ENCODE measurements around the gene LENG9.
A peak's percentile ranks its signal among the peaks of the same experiment; 100 is the strongest.
"Not testable (repeated sequence)": the region's sequence is repeated elsewhere in the genome, so short reads cannot be mapped to it uniquely, and the experiment has no call there.

The LENG9 gene

GRCh38 chr19:54463531-54464043, at the start of gene LENG9:
TSS of gene LENG9 (minus strand) at chr19:54463778. CDS start at chr19:54463526, 252 bp downstream.
- DNase-seq = peak; percentile 98
- Mint-ChIP-seq H3K27ac (peak within 1 kb of the TSS; percentile 80), H3K36me3 (ENCODE audit: low read depth) (peaks cover 14% of the 10 kb centered on the region), H3K4me1 (peaks cover 35% of the 10 kb centered on the region), H3K9me3 (no peaks in the 10 kb centered on the region), H3K27me3 (peaks cover 19% of the 10 kb centered on the region), H3K4me3 (peak within 1 kb of the TSS; percentile 78)
- peak; percentile 68 for ATAC-seq

GRCh38 chr19:54509200-54509940, 45.8 kb upstream of the LENG9 start:
- H3K27ac Mint-ChIP-seq; H3K36me3 Mint-ChIP-seq (ENCODE audit: low read depth); H3K4me1 Mint-ChIP-seq; H3K4me3 Mint-ChIP-seq; H3K9me3 Mint-ChIP-seq: not testable (repeated sequence)
- ATAC-seq (peak; percentile 72), DNase-seq (peak; percentile 20)
- peaks cover 21% of the 10 kb centered on the region for H3K27me3 Mint-ChIP-seq

GRCh38 chr19:54508487-54508886, 44.9 kb upstream of the LENG9 start:
- H3K27ac Mint-ChIP-seq; H3K4me3 Mint-ChIP-seq; H3K36me3 Mint-ChIP-seq (ENCODE audit: low read depth); DNase-seq; H3K9me3 Mint-ChIP-seq; ATAC-seq; H3K4me1 Mint-ChIP-seq: not testable (repeated sequence)
- peaks cover 21% of the 10 kb centered on the region for H3K27me3 Mint-ChIP-seq

GRCh38 chr19:54507824-54508223, 44.2 kb upstream of the LENG9 start:
- Mint-ChIP-seq H3K4me3 (no peak overlapping the region), H3K27me3 (peaks cover 15% of the 10 kb centered on the region)

GRCh38 chr19:54507038-54507717, 43.6 kb upstream of the LENG9 start:
- DNase-seq; H3K27ac Mint-ChIP-seq; H3K9me3 Mint-ChIP-seq; H3K4me3 Mint-ChIP-seq; H3K36me3 Mint-ChIP-seq (ENCODE audit: low read depth): not testable (repeated sequence)
- Mint-ChIP-seq H3K4me1 (peaks cover 15% of the 10 kb centered on the region), H3K27me3 (peaks cover 15% of the 10 kb centered on the region)
- ATAC-seq = peak; percentile 35

More at GRCh38 chr19:54507824-54508223, 44.2 kb upstream of the LENG9 start:
- Mint-ChIP-seq H3K36me3 (ENCODE audit: low read depth) (no peaks in the 10 kb centered on the region), H3K27ac (no peak overlapping the region), H3K9me3 (no peaks in the 10 kb centered on the region), H3K4me1 (peaks cover 8% of the 10 kb centered on the region)
- no peak for ATAC-seq
- DNase-seq = no peak

- H3K4me1 Mint-ChIP-seq = peaks cover 16% of the 10 kb centered on the region
- no peak overlapping the region for H3K27ac Mint-ChIP-seq
- ATAC-seq (no peak), DNase-seq (no peak)
- H3K36me3 Mint-ChIP-seq (ENCODE audit: low read depth) = no peaks in the 10 kb centered on the region
- H3K4me3 Mint-ChIP-seq = no peak overlapping the region
- no peaks in the 10 kb centered on the region for H3K9me3 Mint-ChIP-seq
- H3K27me3 Mint-ChIP-seq = peaks cover 16% of the 10 kb centered on the region
These were observed 42.5 kb upstream of the LENG9 start for GRCh38 chr19:54506079-54506478.

- H3K4me3 Mint-ChIP-seq; H3K36me3 Mint-ChIP-seq (ENCODE audit: low read depth); H3K9me3 Mint-ChIP-seq; DNase-seq; H3K27ac Mint-ChIP-seq; ATAC-seq: not testable (repeated sequence)
- Mint-ChIP-seq H3K27me3 (peaks cover 18% of the 10 kb centered on the region), H3K4me1 (peaks cover 16% of the 10 kb centered on the region)
These were observed 42.0 kb upstream of the LENG9 start for GRCh38 chr19:54505542-54505941.

- ATAC-seq (peak; percentile 78), DNase-seq (peak; percentile 19)
- Mint-ChIP-seq H3K4me1 (peaks cover 28% of the 10 kb centered on the region), H3K4me3 (peak within 1 kb of the TSS; percentile 29), H3K27ac (no peak within 1 kb of the TSS), H3K27me3 (peaks cover 32% of the 10 kb centered on the region), H3K9me3 (no peaks in the 10 kb centered on the region), H3K36me3 (ENCODE audit: low read depth) (no peaks in the 10 kb centered on the region)
These were observed 39.0 kb upstream of the LENG9 start, which contains the start of gene LAIR2 for GRCh38 chr19:54502518-54503048. TSS of gene LAIR2 (plus strand) at chr19:54502831. CDS start at chr19:54502919, 88 bp downstream.

GRCh38 chr19:54498451-54498772, 34.8 kb upstream of the LENG9 start:
- H3K9me3 Mint-ChIP-seq; DNase-seq; H3K36me3 Mint-ChIP-seq (ENCODE audit: low read depth); ATAC-seq; H3K27ac Mint-ChIP-seq; H3K4me3 Mint-ChIP-seq: not testable (repeated sequence)
- Mint-ChIP-seq H3K4me1 (peaks cover 26% of the 10 kb centered on the region), H3K27me3 (peaks cover 41% of the 10 kb centered on the region)

GRCh38 chr19:54497747-54498450, 34.3 kb upstream of the LENG9 start:
- not testable (repeated sequence) for H3K9me3 Mint-ChIP-seq; DNase-seq; H3K27ac Mint-ChIP-seq; H3K4me3 Mint-ChIP-seq; H3K36me3 Mint-ChIP-seq (ENCODE audit: low read depth)
- H3K27me3 Mint-ChIP-seq = peaks cover 44% of the 10 kb centered on the region
- H3K4me1 Mint-ChIP-seq = peaks cover 26% of the 10 kb centered on the region
- peak; percentile 57 for ATAC-seq

GRCh38 chr19:54495284-54495683, 31.7 kb upstream of the LENG9 start:
- not testable (repeated sequence) for H3K27ac Mint-ChIP-seq; ATAC-seq; H3K9me3 Mint-ChIP-seq; DNase-seq; H3K36me3 Mint-ChIP-seq (ENCODE audit: low read depth); H3K4me3 Mint-ChIP-seq
- Mint-ChIP-seq H3K4me1 (peaks cover 18% of the 10 kb centered on the region), H3K27me3 (peaks cover 50% of the 10 kb centered on the region)

GRCh38 chr19:54493967-54494585, 30.5 kb upstream of the LENG9 start:
- H3K36me3 Mint-ChIP-seq (ENCODE audit: low read depth) = no peaks in the 10 kb centered on the region
- H3K27me3 Mint-ChIP-seq = peaks cover 45% of the 10 kb centered on the region
- no peaks in the 10 kb centered on the region for H3K9me3 Mint-ChIP-seq
- no peak overlapping the region for H3K4me3 Mint-ChIP-seq
- DNase-seq (no peak), ATAC-seq (no peak)
- no peak overlapping the region for H3K27ac Mint-ChIP-seq
- peaks cover 14% of the 10 kb centered on the region for H3K4me1 Mint-ChIP-seq

GRCh38 chr19:54493056-54493455, 29.5 kb upstream of the LENG9 start:
- H3K36me3 Mint-ChIP-seq (ENCODE audit: low read depth); H3K4me3 Mint-ChIP-seq; H3K4me1 Mint-ChIP-seq; DNase-seq; ATAC-seq; H3K9me3 Mint-ChIP-seq; H3K27ac Mint-ChIP-seq: not testable (repeated sequence)
- H3K27me3 Mint-ChIP-seq = peaks cover 43% of the 10 kb centered on the region

- no peak overlapping the region for H3K27ac Mint-ChIP-seq
- H3K36me3 Mint-ChIP-seq (ENCODE audit: low read depth) = no peaks in the 10 kb centered on the region
- ATAC-seq (no peak), DNase-seq (no peak)
- no peak overlapping the region for H3K4me3 Mint-ChIP-seq
- peaks cover 42% of the 10 kb centered on the region for H3K27me3 Mint-ChIP-seq
- H3K9me3 Mint-ChIP-seq = no peaks in the 10 kb centered on the region
- H3K4me1 Mint-ChIP-seq = peaks cover 3% of the 10 kb centered on the region
These were observed 29.0 kb upstream of the LENG9 start for GRCh38 chr19:54492568-54492967.

Data from activated naive CD8-positive, alpha-beta T cell treated with anti-CD3 and anti-CD28 coated beads, Interleukin-2, amount 50 U/mL, for 24 hours (primary cell).